ENCODE measurements around the gene TNK2.
"Not testable (repeated sequence)": the region's sequence is repeated elsewhere in the genome, so short reads cannot be mapped to it uniquely, and the experiment has no call there.

The TNK2 gene

DNA sequence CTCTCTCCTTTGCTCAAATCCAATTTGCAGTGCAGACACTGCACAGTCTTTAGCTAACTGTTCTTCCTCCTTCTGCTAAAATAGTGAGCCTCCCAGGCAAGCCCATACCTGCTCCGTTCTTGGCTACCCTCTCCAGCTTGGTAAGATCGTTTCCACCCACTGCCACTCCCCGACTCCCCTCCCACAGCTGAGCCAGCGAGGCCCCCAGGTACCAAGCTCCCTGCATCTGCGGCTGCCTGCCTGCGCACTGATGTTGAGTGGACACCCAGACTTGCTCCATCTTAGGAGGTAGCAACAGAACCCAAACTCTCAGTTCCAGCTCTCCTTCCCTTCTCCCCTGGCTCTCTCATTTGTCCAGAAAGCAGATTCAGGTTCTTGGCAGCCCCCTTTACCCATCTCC lies 7.9 kb upstream of the TNK2 start:
- DNase-seq, result no peak

DNA sequence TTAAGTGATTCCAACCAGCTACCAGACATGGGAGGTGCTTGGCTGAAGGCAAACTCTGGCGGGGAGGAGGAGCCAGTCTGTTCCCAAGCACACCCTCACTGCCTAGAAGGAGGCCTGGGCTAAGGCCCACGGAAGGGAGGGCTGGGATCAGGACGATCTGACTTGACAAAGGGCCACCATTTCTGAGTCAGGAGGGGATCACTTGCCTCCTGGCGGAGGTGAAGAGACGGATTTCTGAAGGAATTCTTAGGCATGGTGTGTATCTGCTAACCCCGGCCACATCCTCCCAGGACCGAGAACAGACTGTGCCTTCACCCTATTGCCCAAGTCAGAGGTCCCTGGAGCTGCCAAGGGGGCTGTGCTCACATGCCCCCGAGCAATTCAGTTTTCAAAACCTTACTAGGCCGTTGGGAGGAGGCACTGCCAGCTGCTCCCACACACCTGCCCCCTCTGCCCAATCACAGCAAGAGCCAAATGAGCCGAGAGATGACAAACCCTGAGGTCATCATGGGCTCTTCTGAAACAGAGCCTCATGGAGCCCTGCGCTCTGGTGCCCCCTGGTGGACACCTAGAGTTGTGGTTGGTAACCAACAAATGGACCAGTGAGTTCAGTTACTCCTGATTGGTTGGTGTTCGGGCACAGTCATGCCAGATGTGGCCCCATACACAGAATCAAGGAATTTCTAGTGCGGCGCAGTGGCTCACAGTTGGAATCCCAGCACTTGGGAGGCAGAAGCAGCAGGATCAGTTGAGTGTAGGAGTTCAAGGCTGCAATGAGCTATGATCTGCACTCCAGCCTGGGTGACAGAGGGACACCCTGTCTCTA lies 6.5 kb upstream of the TNK2 start:
- DNase-seq, result peak; percentile 96

DNA sequence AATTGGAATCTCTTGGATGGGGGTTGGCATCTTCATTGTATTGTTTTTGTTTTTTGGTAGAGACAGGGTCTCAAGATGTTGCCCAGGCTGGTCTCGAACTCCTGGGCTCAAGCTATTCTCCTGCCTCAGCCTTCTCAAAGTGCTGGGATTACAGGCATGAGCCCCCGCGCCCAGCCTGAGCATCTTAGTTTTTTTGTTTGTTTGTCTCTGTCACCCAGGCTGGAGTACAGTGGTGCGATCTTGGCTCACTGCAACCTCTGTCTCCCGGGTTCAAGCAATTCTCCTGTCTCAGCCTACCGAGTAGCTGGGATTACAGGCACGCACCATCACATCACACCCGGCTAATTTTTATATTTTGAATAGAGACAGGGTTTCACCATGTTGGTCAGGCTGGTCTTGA lies 5.8 kb upstream of the TNK2 start:
- DNase-seq, result not testable (repeated sequence)

DNA sequence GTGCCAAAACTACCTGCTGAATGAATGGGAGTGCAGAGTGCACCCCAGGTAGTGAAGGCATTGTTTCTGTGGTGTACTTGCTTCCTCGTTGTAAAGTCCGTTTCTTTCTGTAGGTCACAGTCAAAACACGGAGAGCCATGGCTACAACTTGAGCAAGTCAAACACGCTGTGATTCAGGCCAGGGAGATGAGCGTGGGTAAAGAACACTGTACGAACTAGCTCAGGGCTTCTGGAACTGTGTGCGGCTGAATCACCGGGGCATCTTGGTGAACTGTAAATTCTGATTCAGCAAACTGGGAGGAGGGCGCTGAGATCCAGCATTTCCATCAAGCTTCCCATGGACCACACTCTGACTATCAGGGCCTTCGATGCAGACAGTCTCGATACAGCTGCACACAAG lies 5.0 kb upstream of the TNK2 start:
- no peak for DNase-seq

DNA sequence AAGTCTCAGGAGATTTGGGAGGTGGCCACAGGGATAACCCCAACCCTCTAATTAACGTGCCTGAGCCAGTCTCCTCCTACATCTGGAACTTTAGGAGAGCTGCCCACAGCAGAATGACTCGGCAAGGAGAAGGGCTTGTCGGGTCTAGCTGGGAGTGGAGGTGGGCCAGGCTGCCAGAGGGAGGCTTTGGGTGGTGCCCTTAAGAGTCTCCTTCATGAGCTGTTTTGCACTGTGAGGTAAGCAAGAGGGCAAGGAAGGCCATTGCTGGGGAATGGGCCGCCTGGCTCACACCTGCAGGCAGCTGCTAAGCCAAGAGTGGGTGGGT lies 3.6 kb upstream of the TNK2 start:
- DNase-seq, result no peak

DNA sequence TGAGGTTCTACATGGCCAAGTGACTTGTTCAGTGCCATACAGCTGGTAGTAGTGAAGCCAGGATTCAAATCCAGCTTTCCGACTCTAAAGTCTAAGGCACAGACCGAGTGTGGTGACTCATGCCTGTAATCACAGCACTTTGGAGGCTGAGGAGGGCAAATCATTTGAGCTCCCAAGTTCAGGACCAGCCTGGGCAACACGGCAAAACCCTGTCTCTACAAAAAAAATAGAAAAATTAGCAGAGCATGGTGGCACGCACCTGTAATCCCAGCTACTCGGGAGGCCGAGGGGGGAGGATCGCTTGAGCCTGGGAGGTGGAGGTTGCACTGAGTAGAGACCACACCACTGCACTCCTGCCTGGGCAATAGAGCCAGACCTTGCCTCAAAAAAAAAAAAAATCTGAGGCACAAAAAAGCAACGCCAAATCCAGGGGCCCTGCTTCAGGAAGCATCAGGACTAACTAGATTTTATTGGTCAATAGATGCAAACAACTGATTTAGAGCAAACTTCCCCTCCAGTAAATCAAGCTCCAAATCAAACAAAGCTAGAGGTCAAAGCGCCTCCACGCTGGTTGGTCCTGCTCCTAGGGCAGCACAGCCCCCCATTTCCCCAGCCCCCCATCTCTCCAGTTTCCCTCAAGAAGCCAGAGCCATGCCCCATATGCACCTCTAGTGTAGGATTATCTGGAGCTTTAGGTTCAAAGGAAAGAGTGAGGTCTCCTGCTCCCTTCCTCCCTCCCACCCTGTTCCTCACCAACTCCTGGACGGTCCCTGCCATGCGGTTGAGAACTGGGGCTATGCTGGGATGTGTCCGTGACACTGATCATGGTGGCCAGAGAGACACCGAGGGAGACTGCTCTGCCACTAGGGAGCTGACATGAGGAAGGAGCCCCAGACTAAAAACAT lies 2.9 kb upstream of the TNK2 start:
- DNase-seq, result no peak

DNA sequence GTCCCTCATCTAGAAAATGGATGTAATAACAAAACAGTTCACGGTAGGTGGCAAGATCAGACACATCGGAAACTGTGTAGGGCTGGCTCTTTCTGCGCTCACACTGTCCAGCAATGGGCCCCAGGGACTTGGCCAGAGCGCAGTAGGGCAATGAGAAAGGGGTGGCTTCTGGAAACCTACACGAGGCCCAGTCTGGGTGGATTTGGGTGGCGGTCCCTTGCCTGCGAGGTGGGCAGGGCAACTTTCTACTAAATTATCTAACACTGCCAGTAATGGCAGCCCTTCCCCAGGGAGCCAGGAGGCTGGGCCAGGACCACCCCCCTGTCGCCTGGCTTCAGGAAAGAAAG lies 2.1 kb upstream of the TNK2 start:
- no peak for DNase-seq

DNA sequence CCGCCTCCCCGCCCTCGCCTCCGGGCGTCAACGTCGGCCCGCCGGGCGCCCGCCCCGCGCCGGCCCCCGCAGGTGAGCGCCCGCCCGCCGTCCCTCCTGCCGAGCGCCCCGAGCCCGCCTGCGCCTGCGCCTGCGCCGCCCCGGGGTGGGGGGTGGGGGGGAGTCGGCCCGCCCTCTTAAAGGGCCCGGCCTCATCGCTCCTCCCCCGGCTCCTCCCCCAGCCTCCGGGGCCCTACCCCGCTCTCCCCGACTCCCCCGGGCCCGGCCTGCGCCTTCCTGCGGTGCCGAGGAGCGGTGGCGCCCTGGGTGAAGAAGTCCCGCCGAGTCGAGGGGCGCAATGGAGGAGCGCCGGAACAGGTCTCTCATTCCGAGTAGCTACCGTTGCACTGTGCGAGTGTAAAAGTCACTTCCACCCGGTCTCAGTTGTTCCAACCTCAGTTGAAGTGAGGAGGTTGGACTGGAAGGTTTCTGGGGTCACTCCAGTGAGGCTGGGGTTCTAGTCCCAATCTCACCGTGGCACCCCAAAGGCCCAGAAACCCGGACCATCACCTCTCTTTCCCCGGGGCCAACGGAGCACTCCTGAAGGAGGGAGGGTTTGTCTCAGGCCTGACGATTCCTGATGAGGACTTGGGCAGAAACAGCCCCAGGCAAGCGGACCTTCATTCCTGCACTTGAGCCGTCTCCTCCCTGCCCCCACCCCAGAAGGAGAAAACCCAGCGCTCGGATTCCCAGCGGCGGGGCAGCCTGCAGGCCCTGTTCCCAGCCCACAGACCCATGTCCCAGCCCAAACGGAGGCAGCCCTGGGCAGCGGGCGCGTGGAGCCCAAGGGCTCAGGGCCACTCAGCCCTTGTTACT lies 1.5 kb upstream of the TNK2 start:
- peak; percentile 92 for DNase-seq

DNA sequence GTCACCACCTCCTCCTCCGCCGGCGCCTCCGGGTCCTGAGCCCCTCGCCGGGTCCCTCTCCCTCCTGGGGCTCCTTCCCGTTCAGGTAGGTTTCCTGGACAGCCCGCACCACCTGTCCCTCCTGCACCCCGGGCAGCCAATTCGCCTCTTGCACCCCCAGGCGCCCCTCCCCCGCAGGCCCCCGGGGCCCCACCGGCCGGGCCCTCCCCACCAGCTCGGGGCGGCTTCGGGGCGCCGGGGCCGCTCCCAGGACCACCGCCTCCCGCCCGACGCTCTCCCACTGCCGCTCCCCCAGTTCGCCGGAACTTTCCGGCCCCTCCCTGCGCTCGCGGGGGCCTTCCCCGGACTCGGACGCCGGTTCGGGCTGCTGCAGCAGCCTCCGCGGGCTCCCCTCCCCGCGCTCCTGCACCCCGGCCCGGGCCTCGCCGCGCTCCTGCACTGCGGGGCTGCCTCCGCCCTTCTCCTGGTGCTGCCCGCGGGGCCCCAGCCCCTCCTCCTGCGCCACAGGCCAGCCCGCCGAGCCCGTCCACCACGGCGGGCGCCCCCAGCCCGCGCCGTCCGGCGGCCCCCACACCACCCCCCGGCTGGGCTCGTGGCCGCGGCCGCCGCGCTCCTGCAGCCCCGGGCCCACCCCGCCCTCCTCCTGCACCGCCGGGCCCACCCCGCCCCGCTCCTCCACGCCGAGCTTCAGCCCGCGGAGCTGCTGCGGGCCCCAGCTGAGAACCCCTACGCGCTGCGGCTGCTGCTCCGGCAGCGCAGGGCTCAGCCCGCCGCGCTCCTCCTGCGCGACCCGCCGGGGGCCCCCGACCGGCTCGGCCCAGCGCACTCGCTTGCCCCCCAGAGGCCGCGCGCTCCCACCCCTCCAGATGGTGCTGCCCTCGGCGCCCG lies 587 bp upstream of the TNK2 start:
- DNase-seq, result peak; percentile 30

DNA sequence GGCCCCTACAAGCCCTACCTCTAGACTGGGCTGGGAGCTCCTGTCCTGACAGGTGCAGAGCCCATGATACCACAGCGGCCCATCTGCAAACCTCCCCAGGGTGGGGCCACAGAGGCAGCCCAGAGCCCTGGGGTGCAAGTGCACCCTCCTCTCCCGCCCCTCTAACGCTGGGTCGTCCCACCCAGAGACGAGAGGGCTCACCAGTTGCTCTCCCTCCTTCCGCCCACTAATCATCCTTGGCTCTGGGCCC lies 742 bp downstream of the TNK2 start:
- DNase-seq, result no peak

DNA sequence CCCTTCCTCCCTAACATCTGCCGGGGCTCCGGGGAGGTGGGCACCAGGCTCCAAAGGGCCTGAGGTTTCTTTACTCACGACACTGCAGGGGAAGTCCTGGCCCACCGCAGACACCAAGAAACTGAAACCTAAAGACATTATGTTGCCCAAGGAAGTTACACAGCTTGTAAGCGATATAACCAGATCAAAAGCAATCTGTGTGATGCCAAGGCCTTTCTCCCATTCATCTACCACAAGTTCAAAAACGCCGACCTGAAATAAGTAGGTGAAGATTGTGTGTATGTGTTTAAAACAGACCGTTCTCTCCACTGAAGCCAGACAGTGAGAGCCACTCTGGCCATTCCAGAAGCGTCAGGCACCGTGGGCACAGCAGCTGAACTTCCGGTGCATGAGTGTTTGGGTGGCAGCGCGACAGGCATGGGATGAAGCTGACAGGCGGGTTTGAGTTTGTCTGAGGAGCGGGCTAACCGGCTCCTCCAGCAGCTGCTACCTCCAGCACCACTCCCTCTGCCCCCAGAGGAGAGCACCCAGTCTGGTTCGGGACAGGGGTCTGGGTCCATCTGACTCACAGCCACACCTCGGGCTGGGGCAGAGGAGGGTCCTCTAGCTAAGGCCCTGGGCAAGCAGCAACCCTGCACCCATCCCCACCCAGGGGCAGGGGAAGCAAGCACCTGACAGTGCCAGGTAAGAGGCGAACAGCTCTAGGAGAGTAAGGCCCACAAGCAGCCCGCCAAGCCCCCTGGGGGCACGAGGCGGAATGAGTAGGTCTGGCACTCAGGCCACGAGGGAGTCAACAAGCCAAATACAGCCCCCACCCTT lies 1.3 kb downstream of the TNK2 start:
- peak; percentile 66 for DNase-seq

DNA sequence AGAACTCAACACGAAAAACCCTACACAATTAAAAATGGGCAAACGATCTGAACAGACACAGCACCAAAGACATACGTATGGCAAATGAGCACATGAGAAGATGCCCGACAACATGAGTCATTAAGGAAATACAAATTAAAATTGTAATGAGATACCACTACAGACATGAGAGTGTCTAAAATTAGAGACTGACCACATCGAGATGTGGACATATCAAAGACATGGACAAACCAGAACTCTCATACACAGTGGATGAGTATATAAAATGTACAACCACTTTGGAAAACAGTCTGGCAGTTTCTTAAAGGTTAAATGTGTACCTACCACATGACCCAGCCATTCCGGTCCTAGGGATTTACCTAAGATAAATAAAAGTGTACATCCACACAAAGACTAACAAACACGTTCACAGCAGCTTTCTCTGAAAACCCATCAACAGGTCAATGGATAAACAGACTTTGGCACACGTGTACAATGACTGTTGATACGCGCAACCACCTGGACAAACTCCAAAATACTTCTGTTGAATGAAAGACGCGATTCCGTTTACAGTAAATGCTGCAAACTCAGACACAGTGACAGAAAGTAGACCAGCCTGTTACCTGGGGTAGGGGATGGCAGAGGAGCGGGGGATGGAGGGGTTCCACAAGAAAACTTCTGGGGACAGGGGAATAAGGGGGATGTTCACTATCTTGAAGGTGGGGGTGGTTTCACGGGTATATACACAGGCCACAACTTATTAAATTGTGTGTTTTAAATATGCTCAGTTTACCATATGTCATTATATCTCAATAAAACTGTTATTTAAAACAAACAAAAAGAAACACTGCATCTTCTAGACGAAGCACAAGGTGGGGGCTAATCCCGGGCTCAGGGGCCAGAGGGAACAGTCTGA lies 2.1 kb downstream of the TNK2 start:
- DNase-seq, result no peak

DNA sequence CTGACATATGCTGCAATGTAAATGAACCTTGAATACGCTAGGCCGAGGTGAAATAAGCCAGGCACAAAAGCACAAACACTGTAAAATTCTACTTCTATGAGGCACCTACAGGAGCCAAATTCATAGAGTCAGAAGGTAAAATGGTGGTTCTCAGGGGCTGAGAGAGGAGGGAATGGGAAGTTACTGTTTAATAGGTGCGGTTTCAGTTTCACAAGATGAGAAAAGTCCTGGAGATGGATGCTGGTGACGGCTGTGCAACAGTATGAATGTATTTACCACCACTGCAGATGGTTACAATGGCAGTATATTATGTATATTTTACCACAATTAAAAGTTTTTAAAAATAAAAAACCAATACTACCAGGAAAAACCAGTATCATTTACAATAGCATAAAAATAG lies 4.0 kb downstream of the TNK2 start:
- no peak for DNase-seq

DNA sequence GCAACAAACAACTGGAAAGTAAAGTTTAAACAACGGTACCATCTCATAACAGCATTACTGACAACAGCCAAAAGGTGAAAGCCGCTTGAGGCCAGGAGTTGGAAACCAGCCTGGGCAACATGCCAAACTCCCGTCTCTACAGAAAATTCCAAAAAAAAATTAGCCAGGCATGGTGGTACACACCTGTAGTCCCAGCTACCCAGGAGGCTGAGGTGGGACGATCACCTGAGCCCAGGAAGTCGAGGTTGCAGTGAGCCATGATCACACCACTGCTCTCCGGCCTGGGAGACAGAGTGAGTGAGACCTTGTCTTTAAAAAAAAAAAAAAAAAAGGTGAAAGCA lies 4.4 kb downstream of the TNK2 start:
- DNase-seq, result no peak

DNA sequence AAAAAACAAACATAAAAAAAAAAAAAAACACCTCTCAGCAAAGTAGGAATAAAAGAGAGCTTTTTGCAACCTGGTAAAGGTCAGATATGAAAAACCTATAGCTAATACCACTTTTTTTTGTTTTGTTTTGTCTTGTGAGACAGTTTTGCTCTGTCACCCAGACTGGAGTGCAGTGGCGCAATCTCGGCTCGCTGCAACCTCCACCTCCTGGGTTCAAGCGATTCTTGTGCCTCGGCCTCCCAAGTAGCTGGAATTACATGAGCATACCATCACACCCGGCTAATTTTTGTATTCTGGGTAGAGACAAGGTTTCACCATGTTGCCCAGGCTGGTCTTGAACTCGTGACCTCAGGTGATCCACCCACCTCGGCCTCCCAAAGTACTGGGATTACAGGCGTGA lies 5.7 kb downstream of the TNK2 start:
- not testable (repeated sequence) for DNase-seq

DNA sequence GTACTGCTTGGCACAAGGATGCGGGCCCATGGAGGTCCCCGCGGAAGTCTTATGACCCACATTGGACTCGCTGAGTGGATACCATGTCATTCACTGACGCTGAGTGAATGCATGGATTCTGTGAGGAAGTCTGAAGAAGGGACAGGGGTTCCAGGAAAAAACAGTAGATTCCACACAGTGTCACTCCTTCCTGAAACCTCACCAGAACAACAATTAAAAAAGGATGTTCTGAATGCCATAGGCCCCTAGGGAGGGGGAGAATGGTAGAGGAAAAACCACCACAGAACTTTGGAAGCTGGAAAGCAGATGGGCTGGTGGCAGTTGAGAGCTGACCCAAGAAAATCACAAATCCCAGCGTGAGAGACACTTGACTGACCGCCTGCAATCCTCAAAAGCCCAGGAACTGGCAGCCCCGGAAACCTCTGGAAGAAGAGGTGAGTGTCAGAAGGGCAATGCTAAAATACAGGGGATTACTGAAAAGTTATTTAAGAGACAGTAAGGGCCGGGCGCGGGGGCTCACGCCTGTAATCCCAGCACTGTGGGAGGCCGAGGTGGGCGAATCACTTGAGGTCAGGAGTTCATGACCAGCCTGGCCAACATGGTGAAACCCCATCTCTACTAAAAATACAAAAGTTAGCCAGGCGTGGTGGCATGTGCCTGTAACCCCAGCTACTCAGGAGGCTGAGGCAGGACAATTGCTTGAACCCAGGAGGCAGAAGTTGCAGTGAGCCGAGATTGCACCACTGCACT lies 6.3 kb downstream of the TNK2 start:
- not testable (repeated sequence) for DNase-seq

DNA sequence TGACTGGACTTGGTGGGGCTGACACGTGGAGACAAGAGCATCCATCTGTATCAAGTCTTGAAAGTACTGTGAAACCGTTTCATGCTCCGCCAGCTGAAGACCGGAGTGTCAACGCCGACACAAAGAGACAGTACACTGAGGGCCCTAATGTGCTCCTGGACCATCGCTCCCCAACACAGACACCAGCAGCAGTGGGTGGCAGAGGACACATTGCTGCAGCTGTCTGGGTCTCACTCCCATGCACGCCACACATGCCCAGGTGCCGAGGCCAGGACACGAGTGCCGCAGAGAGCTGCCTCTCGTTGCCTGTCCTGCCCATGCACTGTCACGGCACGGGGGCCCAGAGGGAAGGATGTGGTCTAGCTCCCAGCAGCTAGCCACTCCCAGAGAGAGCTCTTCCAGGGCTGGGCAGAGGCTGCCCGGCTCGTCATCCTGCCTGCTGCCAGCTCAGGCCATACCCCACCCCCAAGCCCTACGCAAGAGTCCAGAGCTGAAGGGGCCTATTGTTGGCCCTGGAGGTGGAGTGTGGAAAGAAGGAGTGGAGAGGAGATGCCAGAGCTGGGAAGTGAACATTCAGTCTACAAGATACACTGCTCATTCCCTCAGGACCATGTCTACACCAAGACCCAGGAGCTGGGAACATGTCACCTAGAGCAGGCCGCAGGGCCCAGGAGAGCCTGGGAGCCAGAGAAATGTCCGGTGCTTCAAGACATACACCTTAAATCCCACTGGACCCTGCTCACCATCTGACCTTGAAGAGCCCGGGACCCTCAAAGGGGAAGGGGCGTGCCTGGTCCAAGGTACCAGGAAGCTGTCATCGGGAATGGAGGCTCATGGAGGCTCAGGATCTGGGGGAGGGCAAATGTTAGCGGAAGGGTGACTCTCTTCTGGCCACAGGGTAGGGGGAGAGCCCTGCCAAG lies 7.7 kb downstream of the TNK2 start:
- peak; percentile 29 for DNase-seq

DNA sequence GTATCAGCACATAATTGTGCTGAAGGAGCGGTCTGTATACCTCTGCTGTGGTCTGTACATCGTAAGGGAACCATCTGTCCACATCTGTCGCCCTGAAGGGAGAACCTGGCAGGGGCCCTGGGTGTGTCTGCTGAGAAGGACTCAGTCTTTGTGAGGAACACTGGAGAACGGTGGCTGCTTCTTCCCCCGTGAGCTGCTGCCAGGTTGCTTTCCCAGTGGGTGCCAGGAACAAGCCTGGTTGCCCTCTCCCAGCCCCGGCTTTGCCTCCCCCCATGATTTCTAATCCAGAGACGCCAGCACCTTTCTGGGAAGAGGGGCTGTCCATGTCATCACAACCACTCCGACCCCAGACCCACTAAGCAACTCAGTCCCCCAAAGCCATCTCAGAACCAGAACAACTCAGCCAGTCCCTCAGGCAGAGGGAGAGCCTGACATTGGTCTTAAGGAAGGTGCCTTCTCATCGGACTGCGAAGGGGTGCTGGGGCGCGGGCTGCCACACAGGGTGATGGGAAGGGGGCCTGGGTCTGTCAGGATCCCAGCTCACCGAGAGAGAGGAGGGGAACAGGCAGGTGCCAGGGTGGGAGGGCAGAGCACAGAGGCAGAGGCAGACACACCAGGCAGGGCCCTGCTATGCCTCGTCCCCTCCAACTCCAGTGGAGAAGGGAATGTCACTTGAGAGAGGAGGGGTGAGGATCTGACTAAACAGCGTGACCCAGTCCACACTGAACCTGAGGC lies 8.5 kb downstream of the TNK2 start:
- DNase-seq, result no peak

All from activated CD8-positive, alpha-beta memory T cell treated with anti-CD3 and anti-CD28 coated beads, Interleukin-2, amount 50 U/mL, for 4 hours (primary cell).